K562 (cell line): ENCODE measurements around the gene TXNRD3. TPM values are rescaled to one million over a fixed set of nuclear protein-coding genes. Genes with fewer than 3 reads are reported as not detected.

Experiments
- DDX20 ChIP-seq: fragments of 450-650 bp; IDR thresholded peaks from 2 replicates; pipeline ENCODE4 v1.6.1; 2016; ENCODE audit warnings: missing genetic modification characterization, low read depth, mild to moderate bottlenecking, missing compliant biosample characterization, moderate library complexity
- ELF1 ChIP-seq: fragments of 200-800 bp; sonication (Bioruptor generic); IDR thresholded peaks from 2 replicates; pipeline ENCODE4 v1.6.1; 2016; ENCODE audit warnings: missing genetic modification characterization, missing compliant biosample characterization
- PCBP1 ChIP-seq: fragments of 200-400 bp; formaldehyde crosslinking; IDR thresholded peaks from 2 replicates; pipeline ENCODE4 v1.6.1; 2018; ENCODE audit warnings: mild to moderate bottlenecking, low read depth, low read length; ENCODE audit not compliant: poor library complexity, severe bottlenecking
- PHB2 ChIP-seq: fragments of 450-650 bp; IDR thresholded peaks from 2 replicates; pipeline ENCODE4 v1.6.1; 2017; ENCODE audit warnings: low read depth
- STAT5A ChIP-seq: IDR thresholded peaks from 2 replicates; pipeline ENCODE4 v1.6.1; 2012; ENCODE audit warnings: low read length, inconsistent platforms, borderline replicate concordance
- polyA plus RNA-seq, 8 experiments: library from polyadenylated mRNA; depleted of rRNA in 4 of 8; stranded (reverse) in 5 of 8; unstranded in 3 of 8; fragments of >200 nt; fragmentation: Nextera tagmentation in 2 of 8; fragmentation: Illumina TruSeq in 1 of 8; extraction: Ambion mirVana in 2 of 8; extraction: Trizol in 1 of 8; gene quantifications; 2 replicates each; pipeline versions ENCODE4 v1.2.1 to v1.2.3, GENCODE V29; 2011 to 2014; ENCODE audit warnings: inconsistent platforms in 1 of 8, missing spikeins in 1 of 8
- total RNA-seq, 7 experiments: library from RNA; depleted of rRNA in 6 of 7; stranded (reverse); fragments of >200 nt in 6 of 7; fragmentation: Illumina TruSeq in 2 of 7; extraction: Trizol in 2 of 7; gene quantifications; 2 replicates each; pipeline versions ENCODE4 v1.2.1 to v1.2.3, GENCODE V29; 2011 to 2021; ENCODE audit warnings: low replicate concordance in 1 of 7
- TF ChIP-seq, protein P1 (sequence below), 2 experiments: fragments of 450-650 bp; IDR thresholded peaks; 2 replicates each; pipeline ENCODE4 v1.6.1; 2016; ENCODE audit warnings: mild to moderate bottlenecking in 2 of 2, borderline replicate concordance in 1 of 2, low read depth in 1 of 2, moderate library complexity in 1 of 2
- TF ChIP-seq, protein P2 (sequence below): fragments of 250-450 bp; sonication (Bioruptor Pico); IDR thresholded peaks from 2 replicates; pipeline ENCODE4 v1.6.1; 2021; ENCODE audit warnings: mild to moderate bottlenecking
- TF ChIP-seq, protein P3 (sequence below): fragments of 250-450 bp; sonication (Bioruptor Pico); IDR thresholded peaks from 2 replicates; pipeline ENCODE4 v1.5.0; 2020; ENCODE audit warnings: mild to moderate bottlenecking

The TXNRD3 gene
- total and polyA plus RNA-seq, 9 of the 15 experiments (the other 6 are each of a cell fraction or from before 2014, with no cell fraction given) = 0.96 to 2.3 (median 1.7) TPM

DNA sequence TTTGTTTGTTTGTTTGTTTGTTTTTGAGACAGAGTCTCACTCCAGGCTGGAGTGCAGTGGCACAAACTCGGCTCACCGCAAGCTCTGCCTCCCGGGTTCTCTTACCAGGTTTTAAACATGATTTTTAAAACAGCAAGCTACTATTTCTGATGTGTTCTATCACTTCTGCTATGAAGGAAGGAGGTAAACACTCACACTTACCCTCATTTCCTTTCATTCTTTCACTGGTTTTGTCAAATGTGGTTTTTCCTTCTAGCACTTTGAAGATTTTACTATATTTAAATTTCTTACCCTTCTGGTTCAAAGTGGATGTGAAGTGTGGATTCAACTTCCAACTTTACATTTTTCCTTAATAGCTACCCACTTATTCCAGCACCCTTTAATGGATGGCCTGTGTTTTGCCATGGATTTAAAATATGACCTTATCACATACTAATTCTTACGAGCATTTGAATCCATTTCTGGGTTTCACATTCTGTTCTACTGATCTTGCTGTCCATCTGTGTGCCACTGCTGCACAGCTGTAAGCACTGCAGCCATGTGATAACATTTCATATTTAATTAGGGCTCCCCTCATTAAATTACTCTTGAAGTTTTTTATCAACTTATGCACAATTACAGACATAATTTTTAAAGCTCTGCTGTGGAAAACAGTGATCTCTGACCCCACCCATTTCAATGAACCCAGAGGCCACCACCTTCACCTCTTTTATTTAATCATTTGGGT lies 42.3 kb downstream of the TXNRD3 start (continued):
- TF ChIP-seq, protein P1, sequence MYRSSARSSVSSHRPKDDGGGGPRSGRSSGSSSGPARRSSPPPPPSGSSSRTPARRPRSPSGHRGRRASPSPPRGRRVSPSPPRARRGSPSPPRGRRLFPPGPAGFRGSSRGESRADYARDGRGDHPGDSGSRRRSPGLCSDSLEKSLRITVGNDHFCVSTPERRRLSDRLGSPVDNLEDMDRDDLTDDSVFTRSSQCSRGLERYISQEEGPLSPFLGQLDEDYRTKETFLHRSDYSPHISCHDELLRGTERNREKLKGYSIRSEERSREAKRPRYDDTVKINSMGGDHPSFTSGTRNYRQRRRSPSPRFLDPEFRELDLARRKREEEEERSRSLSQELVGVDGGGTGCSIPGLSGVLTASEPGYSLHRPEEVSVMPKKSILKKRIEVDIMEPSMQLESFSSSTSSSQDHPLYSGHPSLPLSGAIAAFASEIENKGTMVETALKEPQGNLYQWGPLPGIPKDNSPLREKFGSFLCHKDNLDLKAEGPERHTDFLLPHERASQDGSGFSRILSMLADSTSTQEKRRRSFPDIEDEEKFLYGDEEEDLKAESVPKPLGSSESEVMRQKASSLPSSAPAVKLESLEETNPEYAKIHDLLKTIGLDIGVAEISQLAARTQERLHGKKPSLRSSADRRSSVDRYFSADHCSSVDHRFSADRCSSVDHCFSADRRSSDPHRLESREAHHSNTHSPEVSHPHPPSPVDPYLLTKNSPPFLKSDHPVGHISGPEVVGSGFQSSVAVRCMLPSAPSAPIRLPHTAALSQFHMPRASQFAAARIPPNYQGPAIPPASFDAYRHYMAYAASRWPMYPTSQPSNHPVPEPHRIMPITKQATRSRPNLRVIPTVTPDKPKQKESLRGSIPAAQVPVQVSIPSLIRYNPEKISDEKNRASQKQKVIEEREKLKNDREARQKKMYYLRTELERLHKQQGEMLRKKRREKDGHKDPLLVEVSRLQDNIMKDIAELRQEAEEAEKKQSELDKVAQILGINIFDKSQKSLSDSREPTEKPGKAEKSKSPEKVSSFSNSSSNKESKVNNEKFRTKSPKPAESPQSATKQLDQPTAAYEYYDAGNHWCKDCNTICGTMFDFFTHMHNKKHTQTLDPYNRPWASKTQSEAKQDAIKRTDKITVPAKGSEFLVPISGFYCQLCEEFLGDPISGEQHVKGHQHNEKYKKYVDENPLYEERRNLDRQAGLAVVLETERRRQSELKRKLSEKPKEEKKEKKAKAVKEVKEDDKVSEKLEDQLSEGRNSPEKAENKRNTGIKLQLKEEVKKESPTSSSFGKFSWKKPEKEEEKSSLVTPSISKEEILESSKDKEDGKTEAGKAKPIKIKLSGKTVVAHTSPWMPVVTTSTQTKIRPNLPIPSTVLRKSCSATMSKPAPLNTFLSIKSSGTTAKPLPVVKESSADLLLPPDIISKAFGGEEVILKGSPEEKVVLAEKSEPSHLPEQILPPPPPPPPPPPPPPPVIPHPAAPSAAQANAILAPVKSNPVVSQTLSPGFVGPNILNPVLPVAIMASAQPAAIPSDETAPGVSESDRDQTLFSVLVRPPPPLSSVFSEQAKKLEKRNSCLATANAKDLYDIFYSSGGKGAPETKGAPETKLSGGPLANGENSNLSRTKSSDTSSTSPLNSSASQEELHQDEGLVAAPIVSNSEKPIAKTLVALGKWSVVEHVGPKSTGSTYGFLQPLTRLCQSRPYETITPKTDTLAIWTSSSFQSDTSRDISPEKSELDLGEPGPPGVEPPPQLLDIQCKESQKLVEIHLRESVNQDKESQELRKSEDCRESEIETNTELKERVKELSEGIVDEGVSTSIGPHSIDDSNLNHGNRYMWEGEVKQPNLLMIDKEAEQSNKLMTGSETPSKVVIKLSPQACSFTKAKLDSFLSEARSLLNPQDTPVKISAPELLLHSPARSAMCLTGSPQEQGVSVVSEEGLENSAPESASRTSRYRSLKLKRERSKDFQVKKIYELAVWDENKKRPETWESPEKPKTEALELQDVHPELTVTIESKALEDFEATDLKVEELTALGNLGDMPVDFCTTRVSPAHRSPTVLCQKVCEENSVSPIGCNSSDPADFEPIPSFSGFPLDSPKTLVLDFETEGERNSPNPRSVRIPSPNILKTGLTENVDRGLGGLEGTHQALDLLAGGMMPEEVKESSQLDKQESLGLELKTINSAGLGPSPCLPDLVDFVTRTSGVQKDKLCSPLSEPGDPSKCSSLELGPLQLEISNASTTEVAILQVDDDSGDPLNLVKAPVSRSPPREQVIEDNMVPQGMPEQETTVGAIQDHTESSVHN (IDR thresholded peaks at IDR 0.05; ENCODE audit: borderline replicate concordance in 1 of 2, low read depth in 1 of 2) = no peak
- TF ChIP-seq ELF1 (tag) (no peak), STAT5A (no peak), DDX20 (tag) (no peak), PCBP1 (no peak), PHB2 (no peak)
- TF ChIP-seq, protein P2, sequence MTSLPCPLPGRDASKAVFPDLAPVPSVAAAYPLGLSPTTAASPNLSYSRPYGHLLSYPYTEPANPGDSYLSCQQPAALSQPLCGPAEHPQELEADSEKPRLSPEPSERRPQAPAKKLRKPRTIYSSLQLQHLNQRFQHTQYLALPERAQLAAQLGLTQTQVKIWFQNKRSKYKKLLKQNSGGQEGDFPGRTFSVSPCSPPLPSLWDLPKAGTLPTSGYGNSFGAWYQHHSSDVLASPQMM (CRISPR knock-in tag) = no peak
- TF ChIP-seq, protein P3, sequence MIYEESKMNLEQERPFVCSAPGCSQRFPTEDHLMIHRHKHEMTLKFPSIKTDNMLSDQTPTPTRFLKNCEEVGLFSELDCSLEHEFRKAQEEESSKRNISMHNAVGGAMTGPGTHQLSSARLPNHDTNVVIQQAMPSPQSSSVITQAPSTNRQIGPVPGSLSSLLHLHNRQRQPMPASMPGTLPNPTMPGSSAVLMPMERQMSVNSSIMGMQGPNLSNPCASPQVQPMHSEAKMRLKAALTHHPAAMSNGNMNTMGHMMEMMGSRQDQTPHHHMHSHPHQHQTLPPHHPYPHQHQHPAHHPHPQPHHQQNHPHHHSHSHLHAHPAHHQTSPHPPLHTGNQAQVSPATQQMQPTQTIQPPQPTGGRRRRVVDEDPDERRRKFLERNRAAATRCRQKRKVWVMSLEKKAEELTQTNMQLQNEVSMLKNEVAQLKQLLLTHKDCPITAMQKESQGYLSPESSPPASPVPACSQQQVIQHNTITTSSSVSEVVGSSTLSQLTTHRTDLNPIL = no peak
